ENCODE results near the gene SYK. TPM values are rescaled to one million over a fixed set of nuclear protein-coding genes. Genes with fewer than 3 reads are reported as not detected.
"Not testable (repeated sequence)": the region's sequence is repeated elsewhere in the genome, so short reads cannot be mapped to it uniquely, and the experiment has no call there.

Gene SYK
- total RNA-seq, 1 donor from 2014 or later = 0.18 TPM

- Mint-ChIP-seq H3K27ac (no peak overlapping the region), H3K36me3 (ENCODE audit: low read depth) (no peaks in the 10 kb centered on the region), H3K4me1 (ENCODE audit: low read depth) (peaks cover 10% of the 10 kb centered on the region), H3K27me3 (ENCODE audit: insufficient read depth) (peaks cover 2% of the 10 kb centered on the region), H3K4me3 (no peak overlapping the region), H3K9me3 (peaks cover 4% of the 10 kb centered on the region)
- intact Hi-C loops (cut with micrococcal nuclease) = no loop called here
- DNase-seq (ENCODE audit: low spot score) = no peak
Measured at GRCh38 chr9:90818279-90818678, 16.7 kb downstream of the SYK start.

- H3K27ac Mint-ChIP-seq; DNase-seq (ENCODE audit: low spot score); H3K4me1 Mint-ChIP-seq (ENCODE audit: low read depth); H3K4me3 Mint-ChIP-seq; H3K9me3 Mint-ChIP-seq; intact Hi-C loops (cut with micrococcal nuclease); H3K36me3 Mint-ChIP-seq (ENCODE audit: low read depth): not testable (repeated sequence)
- peaks cover 12% of the 10 kb centered on the region for H3K27me3 Mint-ChIP-seq (ENCODE audit: insufficient read depth)
Measured at GRCh38 chr9:90820406-90820805, 18.8 kb downstream of the SYK start.

GRCh38 chr9:90821236-90821635 is 19.6 kb downstream of the SYK start:
- H3K4me1 Mint-ChIP-seq (ENCODE audit: low read depth); H3K27ac Mint-ChIP-seq; H3K36me3 Mint-ChIP-seq (ENCODE audit: low read depth); H3K9me3 Mint-ChIP-seq; intact Hi-C loops (cut with micrococcal nuclease); H3K4me3 Mint-ChIP-seq; DNase-seq (ENCODE audit: low spot score): not testable (repeated sequence)
- H3K27me3 Mint-ChIP-seq (ENCODE audit: insufficient read depth) = peaks cover 14% of the 10 kb centered on the region

GRCh38 chr9:90821697-90822096 is 20.1 kb downstream of the SYK start:
- Mint-ChIP-seq H3K4me1 (ENCODE audit: low read depth) (no peaks in the 10 kb centered on the region), H3K4me3 (no peak overlapping the region), H3K27me3 (ENCODE audit: insufficient read depth) (peaks cover 17% of the 10 kb centered on the region), H3K36me3 (ENCODE audit: low read depth) (no peaks in the 10 kb centered on the region), H3K27ac (no peak overlapping the region), H3K9me3 (peaks cover under 1% of the 10 kb centered on the region)
- intact Hi-C loops (cut with micrococcal nuclease) = no loop called here
- no peak for DNase-seq (ENCODE audit: low spot score)

- no peak for DNase-seq (ENCODE audit: low spot score)
- no peaks in the 10 kb centered on the region for H3K36me3 Mint-ChIP-seq (ENCODE audit: low read depth)
- H3K4me1 Mint-ChIP-seq (ENCODE audit: low read depth) = no peaks in the 10 kb centered on the region
- H3K27me3 Mint-ChIP-seq (ENCODE audit: insufficient read depth) = peaks cover 17% of the 10 kb centered on the region
- H3K9me3 Mint-ChIP-seq = no peaks in the 10 kb centered on the region
- no peak overlapping the region for H3K4me3 Mint-ChIP-seq
- H3K27ac Mint-ChIP-seq = no peak overlapping the region
- intact Hi-C loops (cut with micrococcal nuclease) = no loop called here
Measured at GRCh38 chr9:90822866-90823265, 21.2 kb downstream of the SYK start.

- Mint-ChIP-seq H3K27me3 (ENCODE audit: insufficient read depth) (peaks cover 17% of the 10 kb centered on the region), H3K4me3 (no peak overlapping the region), H3K36me3 (ENCODE audit: low read depth) (no peaks in the 10 kb centered on the region), H3K9me3 (no peaks in the 10 kb centered on the region), H3K27ac (no peak overlapping the region), H3K4me1 (ENCODE audit: low read depth) (no peaks in the 10 kb centered on the region)
- intact Hi-C loops (cut with micrococcal nuclease) = no loop called here
- no peak for DNase-seq (ENCODE audit: low spot score)
Measured at GRCh38 chr9:90825586-90825985, 24.0 kb downstream of the SYK start.

GRCh38 chr9:90826326-90827020 is 24.9 kb downstream of the SYK start:
- no peaks in the 10 kb centered on the region for H3K36me3 Mint-ChIP-seq (ENCODE audit: low read depth)

GRCh38 chr9:90827181-90827871 is 25.7 kb downstream of the SYK start:
- no peak overlapping the region for H3K4me3 Mint-ChIP-seq
- DNase-seq (ENCODE audit: low spot score) = no peak
- no peaks in the 10 kb centered on the region for H3K36me3 Mint-ChIP-seq (ENCODE audit: low read depth)
- peaks cover 17% of the 10 kb centered on the region for H3K27me3 Mint-ChIP-seq (ENCODE audit: insufficient read depth)
- no peak overlapping the region for H3K27ac Mint-ChIP-seq
- intact Hi-C loops (cut with micrococcal nuclease) = no loop called here
- H3K9me3 Mint-ChIP-seq = no peaks in the 10 kb centered on the region
- no peaks in the 10 kb centered on the region for H3K4me1 Mint-ChIP-seq (ENCODE audit: low read depth)

More at GRCh38 chr9:90826326-90827020, 24.9 kb downstream of the SYK start:
- Mint-ChIP-seq H3K4me3 (no peak overlapping the region), H3K9me3 (no peaks in the 10 kb centered on the region), H3K27me3 (ENCODE audit: insufficient read depth) (peaks cover 17% of the 10 kb centered on the region), H3K4me1 (ENCODE audit: low read depth) (no peaks in the 10 kb centered on the region), H3K27ac (no peak overlapping the region)
- intact Hi-C loops (cut with micrococcal nuclease) = no loop called here
- no peak for DNase-seq (ENCODE audit: low spot score)

GRCh38 chr9:90830051-90830450 is 28.4 kb downstream of the SYK start:
- H3K9me3 Mint-ChIP-seq = no peaks in the 10 kb centered on the region
- no peak overlapping the region for H3K4me3 Mint-ChIP-seq
- peaks cover 9% of the 10 kb centered on the region for H3K27me3 Mint-ChIP-seq (ENCODE audit: insufficient read depth)
- H3K27ac Mint-ChIP-seq = no peak overlapping the region
- DNase-seq (ENCODE audit: low spot score) = no peak
- no peaks in the 10 kb centered on the region for H3K36me3 Mint-ChIP-seq (ENCODE audit: low read depth)
- intact Hi-C loops (cut with micrococcal nuclease) = no loop called here
- H3K4me1 Mint-ChIP-seq (ENCODE audit: low read depth) = no peaks in the 10 kb centered on the region

- peaks cover 8% of the 10 kb centered on the region for H3K27me3 Mint-ChIP-seq (ENCODE audit: insufficient read depth)
- H3K4me3 Mint-ChIP-seq = no peak overlapping the region
- no peaks in the 10 kb centered on the region for H3K9me3 Mint-ChIP-seq
- intact Hi-C loops (cut with micrococcal nuclease) = no loop called here
- H3K4me1 Mint-ChIP-seq (ENCODE audit: low read depth) = no peaks in the 10 kb centered on the region
- no peak overlapping the region for H3K27ac Mint-ChIP-seq
- DNase-seq (ENCODE audit: low spot score) = no peak
- H3K36me3 Mint-ChIP-seq (ENCODE audit: low read depth) = no peaks in the 10 kb centered on the region
Measured at GRCh38 chr9:90830977-90831376, 29.4 kb downstream of the SYK start.

GRCh38 chr9:90832261-90832660 is 30.6 kb downstream of the SYK start:
- DNase-seq (ENCODE audit: low spot score) = no peak
- Mint-ChIP-seq H3K4me1 (ENCODE audit: low read depth) (no peaks in the 10 kb centered on the region), H3K27me3 (ENCODE audit: insufficient read depth) (peaks cover 4% of the 10 kb centered on the region), H3K4me3 (no peak overlapping the region), H3K36me3 (ENCODE audit: low read depth) (no peaks in the 10 kb centered on the region), H3K27ac (no peak overlapping the region), H3K9me3 (no peaks in the 10 kb centered on the region)
- intact Hi-C loops (cut with micrococcal nuclease) = no loop called here

GRCh38 chr9:90834828-90835595 is 33.4 kb downstream of the SYK start:
- H3K4me1 Mint-ChIP-seq (ENCODE audit: low read depth) = no peaks in the 10 kb centered on the region
- intact Hi-C loops (cut with micrococcal nuclease) = no loop called here
- H3K4me3 Mint-ChIP-seq = no peak overlapping the region
- no peak for DNase-seq (ENCODE audit: low spot score)
- no peak overlapping the region for H3K27ac Mint-ChIP-seq
- H3K27me3 Mint-ChIP-seq (ENCODE audit: insufficient read depth) = peaks cover 5% of the 10 kb centered on the region
- H3K36me3 Mint-ChIP-seq (ENCODE audit: low read depth) = no peaks in the 10 kb centered on the region
- H3K9me3 Mint-ChIP-seq = no peaks in the 10 kb centered on the region

- Mint-ChIP-seq H3K27me3 (ENCODE audit: insufficient read depth) (peaks cover 5% of the 10 kb centered on the region), H3K27ac (no peak overlapping the region), H3K4me3 (no peak overlapping the region), H3K36me3 (ENCODE audit: low read depth) (no peaks in the 10 kb centered on the region), H3K9me3 (no peaks in the 10 kb centered on the region), H3K4me1 (ENCODE audit: low read depth) (no peaks in the 10 kb centered on the region)
- DNase-seq (ENCODE audit: low spot score) = no peak
- intact Hi-C loops (cut with micrococcal nuclease) = no loop called here
Measured at GRCh38 chr9:90836411-90837080, 34.9 kb downstream of the SYK start.

All from activated T-helper 1 cell treated with anti-CD3 and anti-CD28 coated beads, Interleukin-12 subunit alpha, Interleukin-12 subunit beta, Interleukin-2, Interleukin-4 antibody, amounts not matched to agents 30 ng/mL and 10 ng/mL and 1 ng/mL, durations not matched to agents 14 hours and 24 hours and 36 hours (primary cell).